NB4 (cell line): ENCODE data around the gene ZNF180.

Experiments
- POLR2A ChIP-seq: IDR thresholded peaks from 2 replicates; pipeline ENCODE4 v1.6.1; 2011; ENCODE audit warnings: mild to moderate bottlenecking; ENCODE audit not compliant: insufficient read length; ENCODE audit errors: extremely low read depth
- TF ChIP-seq, protein P1 (sequence below): IDR thresholded peaks from one replicate; pipeline ENCODE4 v1.5.1; 2012; ENCODE audit warnings: low read depth, low read length

DNA sequence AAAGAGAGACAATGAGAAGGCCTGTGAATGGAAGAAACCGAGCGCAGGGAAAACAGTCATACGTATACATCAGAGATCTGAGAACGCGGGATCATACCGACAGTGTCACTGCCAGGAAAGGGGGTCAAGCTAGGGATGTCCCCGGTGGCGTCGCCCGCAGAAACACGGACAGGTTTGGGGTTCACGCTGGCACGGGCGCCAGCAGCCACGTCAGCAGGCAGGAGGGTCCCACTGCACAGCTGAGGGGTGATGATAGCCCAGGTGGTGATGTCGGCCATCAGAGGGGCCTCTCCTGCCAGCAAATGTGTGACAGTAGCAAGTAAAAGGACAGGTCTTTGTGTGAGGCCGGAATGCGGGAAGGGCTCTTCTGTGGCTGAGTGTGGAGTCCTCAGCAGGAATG lies 48.6 kb downstream of the ZNF180 start:
- TF ChIP-seq POLR2A, result no peak
- TF ChIP-seq, protein P1, sequence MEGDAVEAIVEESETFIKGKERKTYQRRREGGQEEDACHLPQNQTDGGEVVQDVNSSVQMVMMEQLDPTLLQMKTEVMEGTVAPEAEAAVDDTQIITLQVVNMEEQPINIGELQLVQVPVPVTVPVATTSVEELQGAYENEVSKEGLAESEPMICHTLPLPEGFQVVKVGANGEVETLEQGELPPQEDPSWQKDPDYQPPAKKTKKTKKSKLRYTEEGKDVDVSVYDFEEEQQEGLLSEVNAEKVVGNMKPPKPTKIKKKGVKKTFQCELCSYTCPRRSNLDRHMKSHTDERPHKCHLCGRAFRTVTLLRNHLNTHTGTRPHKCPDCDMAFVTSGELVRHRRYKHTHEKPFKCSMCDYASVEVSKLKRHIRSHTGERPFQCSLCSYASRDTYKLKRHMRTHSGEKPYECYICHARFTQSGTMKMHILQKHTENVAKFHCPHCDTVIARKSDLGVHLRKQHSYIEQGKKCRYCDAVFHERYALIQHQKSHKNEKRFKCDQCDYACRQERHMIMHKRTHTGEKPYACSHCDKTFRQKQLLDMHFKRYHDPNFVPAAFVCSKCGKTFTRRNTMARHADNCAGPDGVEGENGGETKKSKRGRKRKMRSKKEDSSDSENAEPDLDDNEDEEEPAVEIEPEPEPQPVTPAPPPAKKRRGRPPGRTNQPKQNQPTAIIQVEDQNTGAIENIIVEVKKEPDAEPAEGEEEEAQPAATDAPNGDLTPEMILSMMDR, result no peak
